GM23338 (cell line): ENCODE data around the gene MYLK4. TPM values are rescaled to one million over a fixed set of nuclear protein-coding genes. Genes with fewer than 3 reads are reported as not detected.

Source experiments
- ATAC-seq: fragments of 200-7000 bp; cut with Tn5 transposase; 3 replicates; pipeline ENCODE4 v1.9.1; 2020
- DNase-seq: peaks from one replicate; pipeline ENCODE4 v3.0.0-alpha.2; 2015; ENCODE audit warnings: low spot score
- H2AFZ ChIP-seq: fragments of 200-600 bp; sonication (generic); 2 replicates; pipeline ENCODE4 v1.8.0; 2016; ENCODE audit warnings: antibody characterized with exemption, mild to moderate bottlenecking, moderate library complexity
- H3F3A ChIP-seq: fragments of 200-600 bp; sonication (generic); replicated peaks from 2 replicates; pipeline ENCODE4 v1.8.0; 2017; ENCODE audit warnings: antibody characterized with exemption, mixed run types, low read depth
- H3K27ac ChIP-seq: fragments of 200-600 bp; sonication (generic); 2 replicates; pipeline ENCODE4 v1.6.1; 2016; ENCODE audit warnings: low read depth
- H3K27me3 ChIP-seq: fragments of 200-600 bp; sonication (generic); 2 replicates; pipeline ENCODE4 v1.8.0; 2016; ENCODE audit warnings: mild to moderate bottlenecking, mixed run types, moderate library complexity; ENCODE audit not compliant: insufficient read depth
- H3K36me3 ChIP-seq: fragments of 200-600 bp; sonication (generic); 2 replicates; pipeline ENCODE4 v1.8.0; 2016; ENCODE audit warnings: mild to moderate bottlenecking; ENCODE audit not compliant: insufficient read depth
- H3K4me1 ChIP-seq: fragments of 200-600 bp; sonication (generic); 2 replicates; pipeline ENCODE4 v1.8.0; 2016; ENCODE audit warnings: mild to moderate bottlenecking, moderate library complexity; ENCODE audit not compliant: insufficient read depth
- H3K4me2 ChIP-seq: fragments of 200-600 bp; sonication (generic); 2 replicates; pipeline ENCODE4 v1.7.1; 2017; ENCODE audit warnings: mixed run types
- H3K4me3 ChIP-seq: fragments of 200-600 bp; sonication (generic); 2 replicates; pipeline ENCODE4 v1.6.1; 2016; ENCODE audit warnings: mixed run types
- H3K79me2 ChIP-seq: fragments of 200-600 bp; sonication (generic); replicated peaks from 2 replicates; pipeline ENCODE4 v1.8.0; 2017; ENCODE audit warnings: mild to moderate bottlenecking; ENCODE audit not compliant: insufficient read depth
- H3K9me2 ChIP-seq: fragments of 200-600 bp; sonication (generic); 2 replicates; pipeline ENCODE4 v1.8.0; 2017; ENCODE audit not compliant: insufficient read depth
- H4K20me1 ChIP-seq: fragments of 200-600 bp; sonication (generic); replicated peaks from 2 replicates; pipeline ENCODE4 v1.8.0; 2017; ENCODE audit warnings: mild to moderate bottlenecking; ENCODE audit not compliant: insufficient read depth
- H3K27ac Mint-ChIP-seq: 2 replicates; pipeline ENCODE4 v1.8.0; 2020; ENCODE audit warnings: inconsistent platforms, mild to moderate bottlenecking, moderate library complexity, mixed read lengths
- H3K27me3 Mint-ChIP-seq: 3 replicates; pipeline ENCODE4 v1.8.0; 2022; ENCODE audit warnings: low read depth, mild to moderate bottlenecking, moderate library complexity, mixed read lengths, inconsistent platforms; ENCODE audit not compliant: insufficient read depth, poor library complexity
- H3K36me3 Mint-ChIP-seq: 3 replicates; pipeline ENCODE4 v1.8.0; 2021; ENCODE audit warnings: low read depth, mild to moderate bottlenecking, inconsistent platforms, moderate library complexity, mixed read lengths
- H3K4me1 Mint-ChIP-seq: 3 replicates; pipeline ENCODE4 v1.8.0; 2020; ENCODE audit warnings: mild to moderate bottlenecking, inconsistent platforms, mixed read lengths
- H3K4me3 Mint-ChIP-seq: 3 replicates; pipeline ENCODE4 v1.8.0; 2021; ENCODE audit warnings: moderate library complexity, mild to moderate bottlenecking, inconsistent platforms, mixed read lengths
- H3K9me3 Mint-ChIP-seq: 3 replicates; pipeline ENCODE4 v1.8.0; 2020; ENCODE audit warnings: moderate library complexity, mild to moderate bottlenecking, inconsistent platforms, mixed read lengths
- CTCF ChIP-seq, 2 experiments: fragments of 200-600 bp in 1 of 2; sonication (generic) in 1 of 2; conservative IDR thresholded peaks; 2 replicates each; pipeline versions ENCODE4 v1.5.1 to v1.6.1; 2016 to 2017; ENCODE audit warnings: antibody characterized with exemption in 2 of 2, low read depth in 2 of 2, mild to moderate bottlenecking in 2 of 2, moderate library complexity in 1 of 2
- ZNF462 ChIP-seq: fragments of 250-450 bp; sonication (Bioruptor Pico); IDR thresholded peaks from 2 replicates; pipeline ENCODE4 v1.5.0; 2020; ENCODE audit warnings: mild to moderate bottlenecking, moderate library complexity
- polyA plus RNA-seq: library from polyadenylated mRNA; unstranded; fragments of >200 nt; fragmentation: Nextera tagmentation; extraction: Ambion mirVana; gene quantifications from 2 replicates; pipeline ENCODE4 v1.2.1, GENCODE V29; 2016
- total RNA-seq: library from RNA; depleted of rRNA; stranded (reverse); fragments of >200 nt; shearing (Covaris generic); gene quantifications from 2 replicates; pipeline ENCODE4 v1.2.3, GENCODE V29; 2014

The MYLK4 gene
- total and polyA plus RNA-seq, 2 experiments from 2014 or later: 0.03 to 0.17 TPM

- peak overlapping the region; percentile 52; the same call in 1 of the 2 replicates for H3K27ac ChIP-seq
- DNase-seq: peak; percentile 94
- H3K4me1 ChIP-seq: peaks cover 11% of the 10 kb centered on the region
- H3K9me2 ChIP-seq: peaks cover 10% of the 10 kb centered on the region
- H3K4me1 Mint-ChIP-seq: peaks cover 20% of the 10 kb centered on the region
- H4K20me1 ChIP-seq: no peaks in the 10 kb centered on the region
- peaks cover 16% of the 10 kb centered on the region for H3K27me3 Mint-ChIP-seq
- H3K4me3 ChIP-seq: peak overlapping the region; percentile 56
- TF ChIP-seq ZNF462 (CRISPR knock-in tag) (no peak), CTCF (conservative IDR thresholded peaks at IDR 0.05; ENCODE audit: low read depth in 2 of 2) (peak; percentile 93 to 96)
- peaks cover 3% of the 10 kb centered on the region; the same call in 1 of the 3 replicates for H3K36me3 Mint-ChIP-seq
- ATAC-seq: peak; percentile 95
- H3K27ac Mint-ChIP-seq: no peak overlapping the region
- peak overlapping the region; percentile 98 for H2AFZ ChIP-seq
- peak overlapping the region; percentile 66 for H3K4me3 Mint-ChIP-seq
- H3K9me3 Mint-ChIP-seq: 0 out of 3 replicates have a peak, but pooled peaks cover 3% of the 10 kb centered on the region
- peaks cover 15% of the 10 kb centered on the region for H3K27me3 ChIP-seq
- peak overlapping the region; percentile 90 for H3K4me2 ChIP-seq
- H3K79me2 ChIP-seq: no peaks in the 10 kb centered on the region
- H3F3A ChIP-seq: 0 out of 2 replicates have a peak, but pooled peaks cover 6% of the 10 kb centered on the region
- H3K36me3 ChIP-seq: no peaks in the 10 kb centered on the region
Measured at GRCh38 chr6:2634139-2634964, 116.4 kb downstream of the MYLK4 start.
